GM08714 (cell line): ENCODE data around the gene LGMN.
A peak's percentile ranks its signal among the peaks of the same experiment; 100 is the strongest.
"Not testable (repeated sequence)": the region's sequence is repeated elsewhere in the genome, so short reads cannot be mapped to it uniquely, and the experiment has no call there.

Experiments
- H3K4me3 ChIP-seq: fragments of 200-500 bp; sonication (Bioruptor generic); 2 replicates; pipeline ENCODE4 v1.5.1; 2014; ENCODE audit warnings: mild to moderate bottlenecking, low read length, inconsistent platforms
- ZNF274 ChIP-seq: IDR thresholded peaks from 2 replicates; pipeline ENCODE4 v1.6.1; 2012; ENCODE audit warnings: mild to moderate bottlenecking, low read depth, low read length

The LGMN gene

GRCh38 chr14:92748259-92749016, at the start of gene LGMN:
TSS of gene LGMN (minus strand) at chr14:92748627. CDS start at chr14:92732786, 15,841 bp downstream.
- peak within 1 kb of the TSS; percentile 88 for H3K4me3 ChIP-seq
- no peak for TF ChIP-seq ZNF274

GRCh38 chr14:92794961-92795360, 46.5 kb upstream of the LGMN start:
- H3K4me3 ChIP-seq, result peak overlapping the region; percentile 98
- TF ChIP-seq ZNF274, result no peak

- no peak for TF ChIP-seq ZNF274
Measured at GRCh38 chr14:92794547-92794941, 46.1 kb upstream of the LGMN start.

GRCh38 chr14:92793709-92794546, 45.5 kb upstream of the LGMN start, which contains the start of gene GOLGA5:
TSS of gene GOLGA5 (plus strand) at chr14:92794305. CDS start at chr14:92797438, 3,133 bp downstream.
- no peak for TF ChIP-seq ZNF274
- H3K4me3 ChIP-seq, result peak within 1 kb of the TSS; percentile 98

More at GRCh38 chr14:92794547-92794941, 46.1 kb upstream of the LGMN start:
- peak overlapping the region; percentile 98 for H3K4me3 ChIP-seq

GRCh38 chr14:92792885-92793284, 44.5 kb upstream of the LGMN start:
- TF ChIP-seq ZNF274, result no peak
- no peak overlapping the region for H3K4me3 ChIP-seq

GRCh38 chr14:92789457-92790089, 41.1 kb upstream of the LGMN start:
- no peak overlapping the region for H3K4me3 ChIP-seq
- no peak for TF ChIP-seq ZNF274

GRCh38 chr14:92787554-92787953, 39.1 kb upstream of the LGMN start:
- H3K4me3 ChIP-seq, result no peak overlapping the region
- no peak for TF ChIP-seq ZNF274

- H3K4me3 ChIP-seq, result no peak overlapping the region
- no peak for TF ChIP-seq ZNF274
Measured at GRCh38 chr14:92786427-92786756, 38.0 kb upstream of the LGMN start.

- no peak for TF ChIP-seq ZNF274
- no peak overlapping the region for H3K4me3 ChIP-seq
Measured at GRCh38 chr14:92785667-92786426, 37.4 kb upstream of the LGMN start.

- TF ChIP-seq ZNF274, result no peak
- no peak overlapping the region for H3K4me3 ChIP-seq
Measured at GRCh38 chr14:92783813-92784431, 35.5 kb upstream of the LGMN start.

- no peak for TF ChIP-seq ZNF274
- no peak overlapping the region for H3K4me3 ChIP-seq
Measured at GRCh38 chr14:92781350-92781749, 32.9 kb upstream of the LGMN start.

- TF ChIP-seq ZNF274, result no peak
- H3K4me3 ChIP-seq, result no peak overlapping the region
Measured at GRCh38 chr14:92780444-92781232, 32.2 kb upstream of the LGMN start.

- H3K4me3 ChIP-seq, result not testable (repeated sequence)
Measured at GRCh38 chr14:92778868-92779565, 30.6 kb upstream of the LGMN start.

GRCh38 chr14:92775292-92775691, 26.9 kb upstream of the LGMN start:
- not testable (repeated sequence) for H3K4me3 ChIP-seq
